HG03354 (cell line): Measurements from ENCODE around the gene SLC22A6.
"Not testable (repeated sequence)": the region's sequence is repeated elsewhere in the genome, so short reads cannot be mapped to it uniquely, and the experiment has no call there.

Experiments
- ATAC-seq: cut with Tn5 transposase; IDR thresholded peaks from one replicate; pipeline ENCODE4 v1.9.1; 2021; ENCODE audit warnings: mild to moderate bottlenecking; ENCODE audit not compliant: unreplicated experiment, poor library complexity, severe bottlenecking

Gene SLC22A6

DNA sequence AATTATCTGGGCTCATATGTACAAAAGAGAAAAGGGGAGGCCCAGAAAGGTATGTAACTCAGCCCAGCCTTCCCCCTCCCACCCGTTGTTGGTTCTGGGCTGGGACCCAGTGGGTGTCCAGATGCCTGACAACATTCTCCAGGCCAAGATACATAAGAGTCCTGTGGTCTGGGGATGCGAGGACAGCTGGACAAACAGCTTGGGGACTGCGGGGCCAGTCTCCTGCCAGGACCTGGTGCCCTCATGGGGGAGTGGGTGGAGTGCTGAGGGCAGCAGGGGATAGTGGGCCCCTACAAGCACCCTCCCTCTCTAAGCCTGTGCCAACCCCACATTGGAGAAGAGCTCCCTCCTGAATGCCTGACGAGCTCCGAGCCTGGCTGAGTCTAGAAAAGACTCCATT lies 3.5 kb upstream of the SLC22A6 start:
- no peak for ATAC-seq

- no peak for ATAC-seq
These were observed 429 bp upstream of the SLC22A6 start for GRCh38 chr11:62985041-62985750.

GRCh38 chr11:62983536-62984199 lies 1.1 kb downstream of the SLC22A6 start:
- no peak for ATAC-seq

DNA sequence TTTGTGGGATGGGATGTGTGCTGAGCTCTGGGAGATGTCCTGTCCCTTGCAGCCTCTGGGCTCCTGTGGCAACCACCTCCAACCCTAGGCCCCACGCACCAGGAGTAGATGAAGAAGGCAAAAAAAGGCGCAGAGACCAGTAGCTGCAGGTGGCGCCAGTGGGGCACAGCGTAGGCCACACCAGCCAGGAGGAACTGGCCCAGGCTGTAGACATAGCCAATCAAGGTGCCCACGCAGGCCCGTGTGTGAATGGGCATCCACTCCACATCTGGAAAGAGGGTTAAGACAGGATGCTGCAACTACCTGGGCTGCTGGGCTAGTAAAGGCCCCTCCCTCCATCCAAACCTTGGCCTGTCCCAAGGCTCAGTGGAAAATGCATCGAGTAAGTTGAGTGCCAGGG lies 3.0 kb downstream of the SLC22A6 start:
- no peak for ATAC-seq

DNA sequence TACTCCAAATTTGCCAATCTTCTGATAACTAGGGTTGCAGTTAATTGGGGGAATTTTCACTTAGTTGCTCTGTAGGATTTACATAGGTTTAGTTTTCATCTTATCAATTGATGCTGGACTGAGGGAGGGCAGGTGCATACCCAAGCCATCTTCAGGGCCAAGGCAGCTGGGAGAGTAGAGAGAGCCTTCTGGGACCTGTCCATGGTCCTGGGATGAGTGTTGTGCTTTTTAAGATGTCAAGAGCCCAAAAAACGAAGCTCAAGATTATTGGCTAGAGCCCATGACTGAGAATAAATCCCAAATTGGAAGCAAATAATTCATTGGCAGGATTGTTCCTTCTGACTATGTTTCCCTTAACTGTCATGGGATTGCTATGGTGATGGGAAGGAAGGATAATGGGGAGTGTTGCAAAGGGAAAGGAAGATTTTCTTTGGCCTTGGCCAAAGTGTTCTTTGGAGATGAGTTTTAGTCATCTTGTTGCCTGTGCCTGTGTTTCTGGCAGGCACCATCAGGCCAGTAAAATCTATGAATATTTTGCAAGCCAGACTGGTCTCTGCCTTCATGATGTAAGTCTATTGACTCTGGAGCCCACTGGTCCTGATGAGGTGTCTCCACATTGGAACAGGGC lies 4.5 kb downstream of the SLC22A6 start:
- ATAC-seq, result no peak

DNA sequence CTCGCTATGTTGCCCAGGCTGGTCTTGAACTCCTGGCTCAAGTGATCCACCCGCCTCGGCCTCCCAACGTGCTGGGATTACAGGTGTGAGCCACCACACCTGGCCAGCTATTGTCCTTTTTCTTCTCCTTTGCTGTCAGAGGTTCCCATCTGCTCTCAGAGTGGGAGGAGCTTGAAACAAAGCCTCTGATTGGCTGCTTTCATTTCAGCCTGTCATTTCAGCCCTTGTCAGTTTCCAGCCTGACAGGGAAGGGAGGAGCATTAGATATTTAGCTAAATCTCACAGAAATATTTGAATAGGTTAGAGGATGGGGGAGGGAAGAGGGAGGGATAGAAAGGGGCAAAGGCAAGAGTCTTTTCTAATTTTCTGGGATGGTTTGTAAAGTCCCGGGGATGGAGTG lies 8.7 kb downstream of the SLC22A6 start:
- no peak for ATAC-seq

DNA sequence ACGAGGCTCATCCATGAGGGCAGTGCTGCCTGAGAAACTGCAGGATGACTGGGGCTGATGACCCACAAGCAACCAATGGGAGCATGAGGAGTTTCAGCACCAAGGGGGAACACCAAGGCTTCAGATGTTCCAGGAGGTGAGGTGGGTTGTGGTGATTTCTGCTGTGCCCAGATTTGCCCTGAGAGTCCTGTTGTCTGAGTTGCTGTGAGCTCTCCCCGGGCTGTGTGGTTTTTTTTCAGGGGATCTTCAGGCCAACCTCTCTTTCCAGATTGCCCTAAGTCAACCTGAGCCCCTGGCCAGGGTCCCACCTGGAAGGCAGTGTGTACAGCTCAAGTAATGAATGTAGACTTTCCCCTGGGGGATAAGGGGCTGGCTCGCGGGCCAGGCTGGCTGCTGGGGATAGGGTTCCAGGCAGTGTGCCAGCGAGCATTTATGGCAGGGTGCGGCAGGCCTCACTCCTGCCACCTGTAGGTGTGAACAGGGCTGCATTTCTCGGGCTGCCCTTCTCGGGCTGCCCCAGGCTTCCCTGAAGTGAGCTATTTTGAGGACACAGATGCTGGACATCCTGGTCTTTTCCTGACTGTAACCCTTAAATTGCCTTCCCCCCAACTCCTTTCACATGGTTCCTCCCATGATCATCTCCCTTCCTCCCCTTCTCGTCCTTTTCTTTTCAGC lies 9.8 kb downstream of the SLC22A6 start:
- ATAC-seq, result no peak

- ATAC-seq, result no peak
These were observed 19.2 kb downstream of the SLC22A6 start for GRCh38 chr11:62965574-62965973.

DNA sequence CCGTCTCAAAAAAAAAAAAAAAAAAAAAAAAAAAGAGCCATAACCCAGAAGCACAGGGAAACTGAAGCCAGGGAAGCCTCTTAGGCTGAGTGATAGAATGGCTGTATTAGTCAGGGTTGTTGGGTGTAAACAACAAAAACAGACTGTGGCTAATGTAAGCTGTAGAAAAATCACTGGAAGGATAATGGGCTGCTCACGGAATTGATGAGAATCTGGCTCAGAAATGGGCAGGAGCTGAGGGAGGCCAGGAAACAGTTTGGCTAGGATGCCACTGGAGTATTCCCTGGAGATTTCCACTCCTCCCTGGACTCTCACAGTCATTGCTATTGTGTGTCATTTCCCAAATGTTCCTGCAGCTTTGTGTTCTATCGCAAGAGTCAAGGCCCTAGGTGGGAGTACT lies 22.4 kb downstream of the SLC22A6 start:
- ATAC-seq, result no peak

DNA sequence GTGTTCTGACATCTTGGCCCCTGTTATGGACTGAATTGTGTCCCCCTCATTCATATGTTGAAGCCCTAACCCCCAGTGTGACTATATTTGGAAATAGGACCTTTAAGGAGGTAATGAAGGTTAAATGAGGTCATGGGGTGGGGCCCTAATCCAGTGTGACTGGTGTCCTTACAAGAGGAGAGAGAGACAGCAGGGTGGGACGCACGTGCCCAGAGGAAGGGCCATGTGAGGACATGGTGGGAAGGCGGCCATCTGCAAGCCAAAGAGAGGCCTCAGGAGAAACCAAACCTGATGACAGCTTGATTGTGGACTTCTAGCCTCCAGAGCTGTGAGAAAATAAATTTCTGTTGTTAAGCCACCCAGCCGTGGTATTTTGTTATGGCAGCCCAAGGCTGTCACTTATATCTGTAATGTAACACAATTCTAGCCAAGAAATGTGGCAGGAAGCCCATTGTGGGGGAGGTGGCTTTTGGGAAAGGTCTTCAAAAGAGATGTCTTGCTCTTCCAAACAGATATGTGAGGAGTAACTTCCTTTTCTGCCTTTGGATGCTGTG lies 23.7 kb downstream of the SLC22A6 start:
- ATAC-seq, result no peak

- no peak for ATAC-seq
These were observed 25.3 kb downstream of the SLC22A6 start for GRCh38 chr11:62959422-62959980.

DNA sequence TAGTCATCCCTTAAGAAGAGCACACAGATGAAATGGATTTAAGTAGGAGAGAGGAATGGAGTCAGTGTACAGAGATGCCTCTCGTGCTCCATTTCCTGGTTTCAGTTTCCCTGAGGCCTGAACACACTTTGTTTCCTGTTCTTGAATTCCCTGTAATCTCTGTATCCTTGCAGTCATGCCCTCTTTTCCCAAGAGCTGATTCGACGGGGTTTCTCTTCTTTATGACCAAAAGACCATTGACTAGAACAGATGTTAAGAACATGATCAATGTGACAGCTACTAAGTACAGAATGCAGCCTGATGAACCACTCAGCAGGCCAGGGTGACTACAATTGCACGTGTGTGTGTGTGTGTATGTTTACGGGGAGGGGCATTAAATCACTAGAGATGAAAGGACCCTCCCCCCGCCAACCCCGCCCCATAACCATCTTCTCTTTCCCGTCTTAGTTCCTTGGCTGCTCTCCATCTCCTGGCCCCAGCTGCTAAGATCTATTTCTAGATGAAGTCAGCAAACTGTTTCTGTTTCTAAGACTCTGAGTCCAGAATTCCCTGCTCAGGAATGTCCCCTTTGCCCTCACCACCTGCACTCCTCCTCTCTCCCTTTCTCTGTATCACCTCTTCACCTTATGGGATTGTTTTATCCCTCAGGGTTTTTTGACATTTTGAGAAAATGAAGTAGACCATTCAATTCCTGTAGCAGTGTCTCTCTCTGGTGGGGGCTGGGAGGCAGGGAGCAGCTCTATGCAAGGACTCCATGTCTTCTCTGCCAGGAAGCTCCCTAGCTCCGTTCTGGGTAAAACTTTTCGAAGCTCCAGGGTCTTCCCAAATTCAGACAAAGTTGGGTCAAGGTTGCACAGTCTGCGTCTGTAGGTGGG lies 26.0 kb downstream of the SLC22A6 start:
- ATAC-seq, result no peak

DNA sequence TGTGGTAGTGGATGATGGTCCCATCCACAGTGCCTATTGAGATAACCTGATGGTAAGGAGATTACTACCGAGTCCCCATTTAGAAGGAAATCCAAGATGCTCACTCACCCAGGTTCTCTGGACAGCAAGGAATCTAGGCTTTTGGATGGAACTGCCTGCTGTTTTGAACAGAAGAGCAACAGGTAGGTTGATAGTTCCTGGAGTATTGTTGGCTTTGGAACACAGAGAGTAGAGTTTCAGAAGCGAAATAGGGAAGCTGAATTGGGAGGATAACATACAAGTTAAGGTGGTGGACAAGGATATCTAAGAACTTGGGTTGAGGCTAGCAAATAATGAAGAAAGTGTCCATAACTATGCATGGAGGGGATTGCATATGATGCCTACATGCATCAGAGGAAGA lies 27.6 kb downstream of the SLC22A6 start:
- no peak for ATAC-seq

DNA sequence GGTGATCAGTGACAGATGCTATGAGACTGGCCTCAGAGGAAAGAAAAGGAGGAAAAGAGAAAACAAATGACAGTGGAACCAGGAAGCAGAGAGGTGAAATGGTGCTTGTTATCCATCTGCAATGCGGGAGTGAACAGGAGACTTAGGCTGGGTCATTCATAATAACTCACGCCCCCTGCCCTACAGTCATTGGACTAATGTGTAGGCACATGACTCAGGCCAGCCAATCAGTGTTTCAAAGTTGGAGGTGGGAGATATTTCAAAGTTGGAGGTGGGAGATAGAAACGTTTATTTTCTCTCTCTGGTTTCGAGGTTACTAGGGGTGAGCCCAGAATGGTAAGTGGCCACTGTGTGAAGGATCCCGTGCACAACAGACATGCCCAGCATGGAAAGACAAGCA lies 30.3 kb downstream of the SLC22A6 start:
- ATAC-seq, result no peak

DNA sequence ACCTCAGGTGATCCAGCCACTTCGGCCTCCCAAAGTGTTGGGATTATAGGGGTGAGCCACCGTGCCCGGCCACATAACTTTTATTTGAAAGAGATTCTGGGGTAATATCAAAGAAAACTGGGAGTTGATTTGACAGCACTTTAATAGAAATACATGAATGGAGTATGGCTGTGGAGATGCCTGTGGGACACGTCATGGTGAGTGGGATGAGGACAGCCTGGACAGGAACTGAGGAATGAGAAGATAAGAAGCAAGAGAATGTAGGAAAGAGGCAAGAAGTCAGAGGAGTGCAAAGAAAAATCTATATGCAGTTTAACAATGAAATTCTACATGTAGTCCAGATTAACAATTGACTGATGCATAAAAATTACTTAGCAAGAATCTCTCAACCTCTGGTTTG lies 31.0 kb downstream of the SLC22A6 start:
- ATAC-seq, result no peak

DNA sequence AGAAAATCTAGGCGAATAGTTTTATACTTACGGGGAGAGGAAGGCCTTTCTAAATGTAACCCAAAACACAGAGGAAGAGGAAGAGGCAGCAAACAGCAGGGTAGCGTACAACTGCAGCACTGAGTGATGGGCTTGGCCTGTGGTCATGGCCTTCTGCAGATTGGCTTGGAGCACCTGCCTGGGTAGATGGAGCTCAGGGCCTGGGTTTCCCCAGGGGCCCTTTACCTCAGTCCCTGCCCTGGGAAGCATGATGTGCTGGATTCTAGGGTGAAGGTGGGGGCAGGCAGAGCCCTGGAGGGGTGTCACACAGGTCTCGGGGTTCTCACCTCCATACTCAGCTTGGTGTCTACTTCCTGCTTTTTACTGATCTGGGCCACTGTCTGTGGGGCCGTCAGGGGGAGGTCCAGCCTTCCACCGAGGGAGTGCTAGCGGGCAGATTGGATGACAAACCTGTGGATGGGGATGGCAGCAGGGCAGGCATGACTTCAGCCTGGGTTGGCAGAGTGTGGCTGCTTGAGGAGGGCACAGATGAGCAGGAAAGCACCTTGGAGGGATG lies 35.9 kb downstream of the SLC22A6 start:
- no peak for ATAC-seq

DNA sequence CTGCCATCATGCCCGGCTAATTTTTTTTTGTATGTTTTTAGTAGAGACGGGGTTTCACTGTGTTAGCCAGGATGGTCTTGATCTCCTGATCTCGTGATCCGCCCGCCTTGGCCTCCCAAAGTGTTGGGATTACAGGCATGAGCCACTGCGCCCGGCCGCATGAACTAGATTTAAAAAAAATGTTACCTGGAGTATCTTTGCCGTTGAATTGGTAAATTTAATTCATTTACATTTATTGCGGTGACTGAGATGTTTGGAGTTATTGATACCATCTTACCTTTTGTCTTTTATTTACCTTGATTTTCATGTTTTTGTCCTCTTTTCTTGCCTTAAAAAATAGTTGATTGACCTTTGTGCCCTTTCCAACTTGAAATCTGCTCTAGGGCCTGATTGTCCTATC lies 39.2 kb downstream of the SLC22A6 start:
- ATAC-seq, result not testable (repeated sequence)

DNA sequence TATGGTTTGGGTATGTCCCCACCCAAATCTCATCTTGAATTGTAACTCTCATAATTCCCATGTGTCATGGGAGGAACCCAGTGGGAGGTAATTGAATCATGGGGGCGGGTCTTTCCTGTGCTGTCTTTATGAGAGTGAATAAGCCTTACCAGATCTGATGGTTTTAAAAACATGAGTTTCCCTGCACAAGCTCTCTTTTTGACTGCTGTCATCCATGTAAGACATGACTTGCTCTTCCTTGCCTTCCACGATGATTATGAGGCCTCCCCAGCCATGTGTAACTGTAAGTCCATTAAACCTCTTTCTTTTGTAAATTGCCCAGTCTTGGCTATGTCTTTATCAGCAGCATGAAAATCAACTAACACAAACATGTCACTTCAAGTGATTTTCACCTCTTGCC lies 47.2 kb downstream of the SLC22A6 start:
- not testable (repeated sequence) for ATAC-seq

DNA sequence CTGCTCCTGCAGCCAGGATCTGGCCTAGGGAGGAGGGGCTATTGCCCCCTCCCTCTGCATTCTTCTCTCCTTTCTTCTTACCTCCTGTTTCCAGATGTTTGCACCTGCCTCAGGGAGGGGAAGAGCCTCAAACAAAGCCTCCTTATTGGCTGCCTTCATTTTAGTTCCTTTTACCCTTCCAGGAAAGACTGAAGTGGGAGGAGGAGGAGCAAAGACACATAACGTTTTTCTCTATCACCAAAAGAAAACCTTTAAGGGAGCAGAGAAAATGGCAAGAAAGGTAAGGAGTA lies 50.3 kb downstream of the SLC22A6 start:
- ATAC-seq, result no peak
